HG03097 (cell line): ENCODE measurements around the gene CDK15.
"Not testable (repeated sequence)": the region's sequence is repeated elsewhere in the genome, so short reads cannot be mapped to it uniquely, and the experiment has no call there.

Experiments used
- ATAC-seq: cut with Tn5 transposase; IDR thresholded peaks from one replicate; pipeline ENCODE4 v1.9.1; 2021; ENCODE audit not compliant: unreplicated experiment, low FRiP score

The CDK15 gene

DNA sequence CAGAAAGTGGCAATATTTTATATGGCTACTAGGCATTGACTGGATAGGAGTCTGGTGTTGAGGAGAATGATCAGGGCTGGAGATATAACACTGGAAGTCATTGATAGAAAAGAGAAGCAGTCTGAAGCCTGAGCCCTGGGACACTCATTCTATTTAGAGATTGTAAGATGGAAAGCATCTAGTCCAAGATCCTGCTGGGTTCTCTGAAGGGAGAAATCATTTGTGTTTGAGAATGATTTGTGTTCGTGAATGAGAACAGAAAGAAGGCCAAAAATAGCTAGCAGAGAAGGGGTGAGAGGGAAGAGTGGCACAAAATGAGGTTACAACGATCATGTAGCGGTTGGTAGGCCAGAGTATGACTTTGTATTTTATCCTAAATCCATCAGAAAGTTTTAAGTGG lies 18.0 kb upstream of the CDK15 start:
- ATAC-seq: no peak

DNA sequence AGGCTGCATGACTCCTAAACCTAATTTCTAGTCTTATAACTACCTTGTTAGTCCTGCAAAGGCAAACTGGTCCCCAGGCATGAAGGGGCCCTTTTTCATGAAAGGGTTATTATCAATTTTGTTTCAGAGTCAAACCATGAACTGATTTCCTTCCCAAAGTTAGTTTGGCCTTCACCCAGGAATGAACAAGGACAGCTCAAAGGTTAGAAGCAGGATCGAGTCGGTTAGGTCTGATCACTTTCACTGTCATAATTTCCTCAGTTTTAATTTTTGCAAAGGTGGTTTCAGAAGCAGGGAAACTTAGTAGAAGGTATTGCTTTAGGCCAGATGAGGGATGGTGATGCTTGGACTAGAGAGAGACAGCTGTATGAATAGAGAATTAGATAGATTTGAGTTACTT lies 16.9 kb upstream of the CDK15 start:
- no peak for ATAC-seq

DNA sequence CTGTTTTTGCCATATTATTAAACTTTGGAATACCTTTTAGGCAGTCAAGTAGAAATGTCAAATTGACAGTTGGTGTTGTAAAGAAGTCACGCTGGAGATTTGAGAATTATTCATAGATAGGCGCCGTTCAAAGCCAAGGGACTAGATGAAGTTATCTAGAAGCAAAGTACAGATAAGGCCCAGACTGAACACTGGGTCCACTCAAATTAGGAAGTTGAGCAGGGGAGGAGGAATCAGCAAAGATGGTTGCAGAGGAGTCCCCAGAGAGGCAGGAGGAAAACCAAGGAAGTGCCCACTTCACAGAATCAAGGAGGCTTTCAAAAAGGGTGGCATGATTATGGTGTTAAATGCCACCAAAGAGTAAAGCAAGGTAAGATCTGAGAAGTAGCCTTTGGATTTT lies 16.0 kb upstream of the CDK15 start:
- ATAC-seq: no peak

DNA sequence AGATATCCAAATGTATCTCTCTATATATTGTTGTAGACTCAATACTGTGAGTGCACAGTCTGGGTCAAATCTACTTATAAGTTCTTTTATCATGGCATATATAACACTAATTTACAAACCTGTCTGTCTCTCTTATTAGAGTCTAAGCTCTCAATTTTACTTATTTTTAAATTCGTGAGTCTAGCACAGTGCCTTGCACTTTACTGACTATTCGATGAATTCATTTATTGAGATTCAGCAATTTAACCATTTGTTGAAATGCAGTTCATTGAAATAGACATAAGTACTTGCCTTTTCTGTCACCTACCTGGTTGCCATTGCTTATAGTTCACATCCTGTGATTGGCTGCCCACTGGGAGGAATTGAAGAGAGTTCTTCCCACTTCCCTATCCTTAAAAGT lies 15.3 kb upstream of the CDK15 start:
- no peak for ATAC-seq

DNA sequence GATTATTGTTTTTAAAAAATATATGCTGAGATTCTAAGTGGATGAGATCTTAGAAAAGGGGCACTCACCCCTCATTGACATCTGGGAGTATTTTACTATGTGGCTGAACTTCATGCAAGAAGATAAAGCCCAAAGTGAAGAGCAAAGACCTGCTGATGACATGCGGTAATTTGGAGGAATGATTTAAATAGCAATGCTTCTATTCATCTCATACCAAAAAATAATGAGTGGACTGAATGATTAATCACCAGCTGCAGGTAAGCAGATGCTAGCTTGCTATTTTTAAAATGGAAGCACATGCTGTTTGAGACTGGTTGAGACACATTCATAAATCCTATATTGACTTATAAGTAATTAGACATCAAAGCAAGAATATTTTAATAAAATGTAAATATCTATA lies 12.7 kb upstream of the CDK15 start:
- no peak for ATAC-seq

DNA sequence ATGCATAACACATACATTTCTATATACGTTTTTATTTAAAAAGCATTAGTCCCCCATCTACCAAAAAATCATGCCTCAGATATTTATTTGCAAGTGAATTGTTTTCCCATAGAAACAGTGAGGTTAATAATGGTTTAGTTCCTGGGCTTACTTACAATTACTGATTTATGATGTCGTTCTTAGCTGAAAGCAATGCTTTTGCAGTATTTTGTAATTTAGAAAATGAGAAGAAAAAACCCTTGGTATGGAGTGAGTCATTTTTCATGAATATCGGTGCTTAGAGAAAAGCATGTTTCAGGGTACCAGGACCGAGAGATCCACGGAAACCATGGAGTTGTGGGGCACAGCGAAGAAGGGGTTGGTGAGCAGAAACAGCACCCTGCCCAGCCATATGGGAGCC lies 12.0 kb upstream of the CDK15 start:
- ATAC-seq: no peak

DNA sequence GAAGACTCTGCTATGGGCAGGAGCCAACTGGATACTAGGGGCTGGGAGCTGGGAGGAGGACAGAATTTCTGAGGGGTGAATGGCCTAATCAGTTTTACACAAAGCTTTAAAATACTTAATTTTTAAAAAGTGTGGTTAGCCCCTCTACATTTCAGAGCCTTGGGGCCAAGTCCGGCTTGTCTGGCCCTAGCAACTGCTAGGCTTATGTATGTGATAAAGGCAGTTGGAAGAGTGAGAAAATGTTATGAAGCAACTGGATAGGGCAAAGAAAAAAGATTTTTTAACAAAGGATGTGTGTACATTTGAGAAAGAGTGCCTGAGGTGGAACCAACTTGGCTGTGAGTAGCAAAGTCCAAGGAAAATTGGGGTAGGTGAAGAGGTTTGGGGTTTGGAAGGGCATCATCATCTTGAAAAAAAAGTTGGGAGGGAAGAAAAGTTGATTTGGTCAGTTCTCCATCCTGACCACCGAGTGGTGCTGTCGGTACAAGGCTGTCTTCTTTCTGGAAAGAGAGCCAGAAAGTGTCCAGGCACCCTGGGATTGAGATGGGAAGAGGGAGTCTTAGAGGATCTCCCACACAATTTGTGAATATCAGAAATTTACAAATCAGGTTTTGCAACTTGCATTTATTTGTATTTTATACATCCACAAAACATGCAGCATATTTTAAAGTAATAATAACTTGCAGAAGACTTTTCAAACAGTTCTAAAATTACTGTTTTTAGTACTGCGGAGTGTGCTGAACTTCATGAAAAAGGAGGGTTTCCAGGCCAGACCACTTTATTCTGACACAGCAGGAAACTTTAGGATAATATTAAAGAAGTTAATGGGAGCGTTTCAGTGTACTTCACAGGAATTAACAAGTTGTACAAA lies 10.5 kb upstream of the CDK15 start:
- no peak for ATAC-seq

DNA sequence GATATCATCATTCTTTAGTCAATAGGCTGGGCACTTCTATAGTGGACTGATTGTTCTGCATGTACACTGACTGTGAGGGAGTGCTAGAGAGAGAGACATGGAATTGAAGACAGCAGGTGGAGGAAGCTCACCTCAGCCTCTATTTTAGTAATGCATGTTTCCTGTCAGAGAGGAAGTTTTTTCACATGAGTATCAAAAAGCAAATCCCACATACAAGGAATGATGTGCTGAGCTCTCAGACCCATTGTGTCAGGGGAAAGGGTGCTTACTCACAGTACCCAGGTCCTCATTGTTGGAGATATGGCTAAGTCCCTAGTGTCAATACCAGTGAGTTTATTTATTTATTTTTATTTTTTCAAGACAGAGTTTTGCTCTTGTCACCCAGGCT lies 9.9 kb upstream of the CDK15 start:
- no peak for ATAC-seq

DNA sequence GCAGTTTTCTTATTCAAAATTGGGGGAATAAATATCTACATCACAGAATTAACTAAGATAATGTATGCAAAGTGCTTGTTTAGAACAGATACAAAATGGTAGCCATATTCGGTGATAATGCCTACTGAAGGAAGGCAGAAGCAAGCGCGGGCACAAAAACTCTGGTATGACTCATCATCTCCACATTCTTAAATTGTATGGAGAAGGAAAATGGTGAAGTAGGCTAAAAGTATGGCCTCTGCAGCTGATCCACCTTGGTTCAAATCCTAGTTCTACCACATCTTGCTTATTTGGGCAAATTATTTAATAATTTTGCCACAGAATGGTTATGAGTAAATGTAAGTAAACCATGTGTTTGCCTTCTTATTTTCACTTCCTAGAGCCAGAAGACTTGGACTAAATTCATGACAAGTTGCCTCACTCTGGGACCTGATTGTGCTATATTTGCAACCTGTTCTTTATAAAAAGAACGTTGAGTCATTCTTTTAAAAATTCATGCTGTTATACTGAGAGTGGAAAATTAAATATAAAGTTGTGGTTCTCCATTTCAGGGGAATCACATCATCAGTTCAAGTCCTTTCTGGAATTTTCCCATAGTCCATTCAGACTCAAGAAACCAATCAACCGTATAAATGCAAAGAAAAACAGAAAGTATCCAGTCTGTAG lies 9.0 kb upstream of the CDK15 start:
- no peak for ATAC-seq

DNA sequence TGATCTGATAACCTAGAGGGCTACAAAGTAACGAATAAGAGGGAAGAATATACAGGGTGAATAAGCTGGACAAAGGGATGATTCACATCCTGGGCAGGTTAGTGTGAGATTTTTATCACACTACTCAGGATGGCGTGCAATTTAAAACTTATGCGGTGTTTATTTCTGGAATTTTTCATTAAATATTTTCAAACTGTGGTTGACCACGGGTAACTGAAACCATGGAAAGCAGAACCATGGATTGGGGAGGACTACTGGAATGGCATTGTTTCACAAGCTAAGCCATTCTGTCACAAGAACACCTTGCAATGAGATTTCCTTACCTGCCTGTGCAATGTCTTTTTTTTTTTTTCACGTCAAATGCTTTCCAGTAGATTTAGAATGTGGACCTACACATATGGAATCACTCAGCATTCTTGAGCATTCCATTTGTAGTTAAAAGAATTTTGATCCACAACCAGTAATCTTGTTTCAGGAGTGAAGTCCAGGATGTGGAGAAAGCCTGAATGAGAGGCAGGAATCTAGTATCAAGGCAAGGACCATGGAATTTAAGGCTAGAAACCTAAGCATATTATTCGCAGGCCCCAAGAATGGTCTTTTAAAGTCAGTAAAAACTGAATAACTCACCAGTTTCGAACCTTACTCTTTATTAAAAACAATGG lies 8.0 kb upstream of the CDK15 start:
- no peak for ATAC-seq

DNA sequence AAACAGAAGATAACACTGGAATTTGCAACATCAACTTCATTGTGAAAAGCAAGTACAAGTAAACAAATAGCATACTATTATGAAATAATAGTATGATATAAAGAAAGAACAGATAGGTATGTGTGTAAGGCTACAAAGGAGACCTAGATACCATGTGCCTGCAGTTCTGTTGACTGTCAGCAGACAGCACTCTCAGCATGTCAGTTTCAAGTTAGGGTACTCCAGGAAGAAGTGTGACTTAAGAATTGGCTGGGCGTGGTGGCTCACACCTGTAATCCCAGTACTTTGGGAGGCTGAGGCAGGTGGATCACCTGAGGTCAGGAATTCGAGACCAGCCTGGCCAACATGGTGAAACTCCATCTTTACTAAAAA lies 7.4 kb upstream of the CDK15 start:
- not testable (repeated sequence) for ATAC-seq

DNA sequence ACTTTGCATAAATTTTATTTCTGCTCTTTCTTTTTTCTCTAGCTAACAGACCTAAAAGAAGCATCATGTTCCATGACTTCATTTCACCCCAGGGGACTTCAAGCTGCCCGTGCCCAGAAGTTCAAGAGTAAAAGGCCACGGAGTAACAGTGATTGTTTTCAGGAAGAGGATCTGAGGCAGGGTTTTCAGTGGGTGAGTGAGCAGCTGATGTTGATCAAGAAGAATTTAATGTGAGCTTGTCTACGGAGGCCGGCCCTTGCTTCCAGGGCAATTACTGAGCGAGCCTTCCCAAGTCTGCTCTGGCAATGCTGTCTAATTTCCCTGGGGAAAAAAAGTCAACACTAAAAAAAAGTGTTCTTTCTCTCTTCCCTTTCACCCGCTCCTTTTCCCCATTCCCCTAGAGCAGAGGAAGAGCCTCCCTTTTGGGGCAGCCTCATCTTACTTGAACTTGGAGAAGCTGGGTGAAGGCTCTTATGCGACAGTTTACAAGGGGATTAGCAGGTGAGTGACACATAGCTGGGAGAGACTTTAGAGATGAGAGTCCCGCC lies 1.2 kb downstream of the CDK15 start:
- ATAC-seq: no peak

DNA sequence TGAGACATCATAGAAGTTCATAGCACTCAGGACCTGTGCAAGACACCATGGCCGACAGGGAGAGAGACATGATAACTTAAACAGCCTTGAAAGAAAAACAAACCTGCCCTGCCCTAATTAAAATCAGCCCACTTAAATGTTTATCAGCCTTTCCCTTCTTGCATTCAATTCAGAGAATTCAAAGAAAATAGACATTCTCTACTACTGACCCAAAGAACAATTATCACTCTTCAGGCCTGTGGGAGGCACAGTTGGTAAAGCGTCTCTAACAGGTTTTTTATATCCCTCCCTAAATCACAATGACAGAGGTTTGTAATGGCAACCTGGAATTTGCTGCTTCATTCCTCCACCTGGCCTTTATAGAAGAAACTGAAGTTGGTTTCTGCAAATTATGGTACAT lies 1.7 kb downstream of the CDK15 start:
- no peak for ATAC-seq

DNA sequence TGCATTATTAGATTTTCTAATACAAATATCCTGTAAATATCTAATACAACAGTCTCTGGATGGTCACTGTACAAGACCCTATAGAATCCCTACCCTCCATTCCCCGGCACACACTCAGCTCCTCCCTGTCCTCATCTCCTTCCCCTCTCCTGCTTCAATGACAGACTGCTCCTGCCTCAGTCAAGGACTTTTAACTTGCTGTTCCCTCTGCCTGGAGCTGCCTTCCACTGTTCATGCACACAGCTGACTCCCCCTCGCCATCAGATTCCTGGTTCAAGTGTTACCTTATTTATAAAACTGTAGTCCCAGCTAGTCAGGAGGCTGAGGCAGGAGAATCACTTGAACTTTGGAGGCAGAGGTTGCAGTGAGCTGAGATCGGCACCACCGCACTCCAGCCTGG lies 3.3 kb downstream of the CDK15 start:
- no peak for ATAC-seq

DNA sequence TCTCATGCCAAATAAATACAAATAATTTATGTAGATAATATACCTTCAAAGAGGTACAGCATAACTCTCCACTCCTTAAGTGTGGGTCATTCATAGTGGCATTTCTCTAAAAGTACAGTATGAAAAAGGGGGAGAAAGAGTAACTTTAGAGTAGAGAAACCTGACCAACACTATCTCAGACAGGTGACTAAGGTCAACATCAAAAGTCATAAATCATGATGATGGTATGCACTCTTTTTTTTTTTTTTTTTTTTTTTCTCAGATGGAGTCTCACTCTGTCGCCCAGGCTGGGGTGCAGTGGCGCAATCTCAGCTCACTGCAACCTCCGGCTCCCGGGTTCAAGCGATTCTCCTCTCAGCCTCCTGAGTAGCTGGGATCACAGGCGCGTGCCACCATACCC lies 4.3 kb downstream of the CDK15 start:
- not testable (repeated sequence) for ATAC-seq

DNA sequence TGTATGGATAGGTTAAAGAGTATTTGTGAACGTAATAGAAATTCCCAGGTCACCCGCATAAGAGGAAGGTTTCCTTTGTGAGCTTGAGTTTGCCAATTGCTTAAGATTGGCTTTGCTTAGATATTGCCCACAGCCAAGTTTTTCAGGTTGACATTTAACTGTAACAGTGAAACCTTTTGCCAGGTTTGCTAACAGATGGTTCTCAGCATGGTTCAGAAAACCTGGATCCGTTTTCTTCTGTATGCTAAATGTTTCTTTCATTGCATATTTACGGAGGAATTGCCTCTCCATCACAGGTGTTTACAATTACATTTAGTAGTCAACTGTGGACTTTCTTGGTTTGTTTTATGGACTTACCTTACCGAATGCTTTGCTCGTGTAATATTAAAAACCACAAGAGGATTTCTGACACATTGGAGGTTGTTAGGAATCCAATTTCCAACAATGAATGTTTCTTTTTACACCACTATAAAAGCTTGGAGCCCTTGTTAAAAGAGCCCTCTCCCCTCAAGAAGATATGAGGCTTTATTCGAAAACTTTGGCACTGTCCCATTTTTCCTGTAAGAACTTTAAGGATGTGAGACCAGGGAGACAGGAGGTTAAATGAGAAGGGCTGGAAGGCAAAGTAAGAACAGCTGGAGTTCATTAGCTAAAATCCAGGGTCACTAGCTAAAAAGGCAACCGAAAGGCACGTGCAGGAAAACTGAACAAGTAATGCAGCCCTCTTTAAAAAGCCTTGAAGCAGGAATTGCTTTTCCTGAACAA lies 7.8 kb downstream of the CDK15 start:
- no peak for ATAC-seq

DNA sequence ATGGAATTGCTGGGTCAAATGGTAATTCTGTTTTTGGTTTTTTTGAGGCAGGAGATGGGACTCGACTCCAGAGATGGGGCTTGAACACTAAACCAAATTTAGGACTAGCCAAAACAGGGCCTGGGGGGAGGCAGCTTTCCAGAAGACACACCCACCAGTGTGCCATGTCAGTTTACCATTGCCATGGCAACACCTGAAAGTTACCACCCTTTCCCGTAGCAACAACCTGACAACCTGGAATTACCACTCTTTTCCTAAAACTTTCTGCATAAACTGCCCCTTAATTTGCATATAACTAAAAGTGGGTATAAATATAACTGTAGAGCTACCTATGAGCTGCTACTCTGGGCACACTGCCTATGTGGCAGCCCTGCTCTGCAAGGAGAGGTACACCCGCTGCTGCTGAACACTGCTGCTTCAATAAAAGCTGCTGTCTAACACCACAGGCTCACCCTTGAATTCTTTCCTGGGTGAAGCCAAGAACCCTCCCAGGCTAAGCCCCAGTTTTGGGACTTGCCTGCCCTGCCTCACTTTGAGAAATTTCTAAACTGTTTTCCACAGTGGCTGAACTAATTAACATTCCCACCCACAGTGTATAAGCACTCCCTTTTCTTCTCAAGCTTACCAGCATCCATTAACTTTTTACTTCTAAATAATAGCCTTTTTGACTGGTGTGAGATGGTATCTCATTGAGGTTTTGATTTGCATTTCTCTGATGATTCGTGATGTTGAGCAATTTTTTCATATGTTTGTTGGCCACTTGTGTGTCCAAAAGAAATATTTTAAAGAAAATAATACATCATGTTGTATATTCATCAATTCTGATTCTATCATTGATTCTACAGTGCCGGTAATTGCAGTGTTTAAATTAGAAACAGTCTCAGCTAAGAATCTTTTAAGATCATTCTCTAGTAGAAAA lies 10.6 kb downstream of the CDK15 start:
- no peak for ATAC-seq

DNA sequence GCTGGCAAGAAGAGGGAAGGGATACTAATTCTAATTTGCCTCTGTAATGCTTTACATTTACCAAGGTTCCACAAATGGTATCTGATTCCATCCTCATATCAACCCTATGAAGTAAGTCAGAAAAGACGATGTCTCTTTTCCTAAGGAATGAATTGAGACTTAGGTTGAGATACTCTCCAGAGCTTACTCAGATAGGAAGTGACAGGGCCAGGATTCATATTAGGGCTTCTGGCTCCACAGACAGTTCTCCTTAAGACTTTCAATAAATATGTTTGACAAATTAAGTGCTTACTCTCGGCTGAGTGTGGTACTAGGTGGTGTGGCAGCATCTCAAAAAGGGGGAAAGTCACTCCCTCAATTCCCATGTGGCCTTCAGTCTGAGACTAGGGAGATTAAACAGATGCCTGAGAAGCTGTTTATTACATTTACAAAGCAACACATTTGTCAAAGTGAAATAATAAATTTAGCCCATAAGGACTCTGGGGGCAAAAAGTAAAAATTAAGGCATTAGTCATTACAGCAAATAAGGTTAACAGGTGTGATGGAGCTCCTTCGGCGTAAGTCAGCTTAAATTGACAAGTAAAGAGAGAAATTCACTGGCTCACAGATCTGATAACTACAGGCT lies 14.2 kb downstream of the CDK15 start:
- ATAC-seq: no peak

DNA sequence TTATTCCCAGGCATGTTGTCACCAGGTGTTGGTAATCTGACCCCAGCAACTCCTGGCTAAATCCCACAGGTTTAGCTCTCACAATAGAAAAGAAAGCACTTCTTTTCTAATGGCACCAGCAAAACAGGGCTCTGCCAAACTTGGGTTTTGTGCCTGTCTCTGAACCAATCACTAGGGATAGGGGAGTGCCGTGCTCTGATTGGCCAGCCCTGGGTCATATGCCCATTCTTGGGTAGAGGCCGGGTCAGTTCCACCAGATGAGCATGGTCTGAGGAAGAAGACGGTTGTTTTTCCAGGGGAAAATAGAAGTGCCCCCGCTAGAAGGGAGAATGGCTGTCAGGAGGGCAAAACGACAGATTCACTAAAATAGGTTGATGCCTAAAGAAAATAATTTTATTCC lies 14.7 kb downstream of the CDK15 start:
- no peak for ATAC-seq
